GM12801 (cell line): ENCODE data around the gene LSM2.

Experiments
- TF ChIP-seq, protein P1 (sequence below): IDR thresholded peaks from one replicate; pipeline ENCODE4 v1.5.1; 2011; ENCODE audit warnings: control low read depth; ENCODE audit not compliant: insufficient read length; ENCODE audit errors: extremely low read depth

Gene LSM2

GRCh38 chr6:31819871-31820299, 13.1 kb upstream of the LSM2 start:
- TF ChIP-seq, protein P1, sequence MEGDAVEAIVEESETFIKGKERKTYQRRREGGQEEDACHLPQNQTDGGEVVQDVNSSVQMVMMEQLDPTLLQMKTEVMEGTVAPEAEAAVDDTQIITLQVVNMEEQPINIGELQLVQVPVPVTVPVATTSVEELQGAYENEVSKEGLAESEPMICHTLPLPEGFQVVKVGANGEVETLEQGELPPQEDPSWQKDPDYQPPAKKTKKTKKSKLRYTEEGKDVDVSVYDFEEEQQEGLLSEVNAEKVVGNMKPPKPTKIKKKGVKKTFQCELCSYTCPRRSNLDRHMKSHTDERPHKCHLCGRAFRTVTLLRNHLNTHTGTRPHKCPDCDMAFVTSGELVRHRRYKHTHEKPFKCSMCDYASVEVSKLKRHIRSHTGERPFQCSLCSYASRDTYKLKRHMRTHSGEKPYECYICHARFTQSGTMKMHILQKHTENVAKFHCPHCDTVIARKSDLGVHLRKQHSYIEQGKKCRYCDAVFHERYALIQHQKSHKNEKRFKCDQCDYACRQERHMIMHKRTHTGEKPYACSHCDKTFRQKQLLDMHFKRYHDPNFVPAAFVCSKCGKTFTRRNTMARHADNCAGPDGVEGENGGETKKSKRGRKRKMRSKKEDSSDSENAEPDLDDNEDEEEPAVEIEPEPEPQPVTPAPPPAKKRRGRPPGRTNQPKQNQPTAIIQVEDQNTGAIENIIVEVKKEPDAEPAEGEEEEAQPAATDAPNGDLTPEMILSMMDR, result no peak

DNA sequence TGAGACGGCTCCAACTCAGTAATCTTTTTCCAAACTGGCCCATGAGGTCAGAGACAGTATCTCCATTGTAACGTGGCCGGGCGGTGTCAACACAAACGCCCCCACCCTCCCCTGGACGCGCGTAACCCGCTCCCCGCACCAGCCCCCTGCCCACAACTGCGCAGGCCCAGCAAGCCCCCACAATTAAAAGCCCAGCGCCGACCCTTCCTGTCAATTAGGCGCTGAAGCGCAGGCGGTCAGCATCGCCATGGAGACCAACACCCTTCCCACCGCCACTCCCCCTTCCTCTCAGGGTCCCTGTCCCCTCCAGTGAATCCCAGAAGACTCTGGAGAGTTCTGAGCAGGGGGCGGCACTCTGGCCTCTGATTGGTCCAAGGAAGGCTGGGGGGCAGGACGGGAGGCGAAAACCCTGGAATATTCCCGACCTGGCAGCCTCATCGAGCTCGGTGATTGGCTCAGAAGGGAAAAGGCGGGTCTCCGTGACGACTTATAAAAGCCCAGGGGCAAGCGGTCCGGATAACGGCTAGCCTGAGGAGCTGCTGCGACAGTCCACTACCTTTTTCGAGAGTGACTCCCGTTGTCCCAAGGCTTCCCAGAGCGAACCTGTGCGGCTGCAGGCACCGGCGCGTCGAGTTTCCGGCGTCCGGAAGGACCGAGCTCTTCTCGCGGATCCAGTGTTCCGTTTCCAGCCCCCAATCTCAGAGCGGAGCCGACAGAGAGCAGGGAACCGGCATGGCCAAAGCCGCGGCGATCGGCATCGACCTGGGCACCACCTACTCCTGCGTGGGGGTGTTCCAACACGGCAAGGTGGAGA, 8.5 kb upstream of the LSM2 start, which contains the start of the genes HSPA1A and HSPA1L:
Gene HSPA1A (plus strand): TSS at position 519 of the 814 bp plus-strand sequence. CDS start 214 bp downstream, at position 733.
Gene HSPA1L (minus strand): TSS at position 259 of the 814 bp plus-strand sequence. CDS start 3,311 bp downstream, outside the sequence.
- TF ChIP-seq, protein P1, result no peak

GRCh38 chr6:31814677-31815024, 7.9 kb upstream of the LSM2 start:
- TF ChIP-seq, protein P1, result no peak

- TF ChIP-seq, protein P1, result no peak
Observed at GRCh38 chr6:31813465-31813849, 6.7 kb upstream of the LSM2 start.

DNA sequence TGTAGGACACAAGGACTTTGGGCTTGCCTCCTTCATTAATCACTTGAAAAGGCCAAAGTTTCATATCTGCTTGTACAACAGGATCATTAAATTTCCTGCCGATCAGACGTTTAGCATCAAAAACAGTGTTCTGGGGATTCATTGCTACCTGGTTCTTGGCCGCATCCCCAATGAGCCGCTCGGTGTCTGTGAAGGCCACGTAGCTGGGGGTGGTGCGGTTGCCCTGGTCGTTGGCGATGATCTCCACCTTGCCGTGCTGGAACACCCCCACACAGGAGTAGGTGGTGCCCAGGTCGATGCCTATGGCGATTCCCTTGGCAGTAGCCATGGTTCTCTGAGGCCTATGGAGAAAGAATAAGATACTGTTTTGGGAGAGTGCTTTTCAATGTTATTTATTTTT, 4.9 kb upstream of the LSM2 start:
- TF ChIP-seq, protein P1, result no peak

GRCh38 chr6:31805939-31806469, 762 bp downstream of the LSM2 start:
- TF ChIP-seq, protein P1, result no peak

- TF ChIP-seq, protein P1, result no peak
Observed at GRCh38 chr6:31799781-31800180, 7.0 kb downstream of the LSM2 start.
